HG03432 (cell line): ENCODE data around the gene GPD1.
"Not testable (repeated sequence)": the region's sequence is repeated elsewhere in the genome, so short reads cannot be mapped to it uniquely, and the experiment has no call there.

Experiments
- ATAC-seq: cut with Tn5 transposase; IDR thresholded peaks from one replicate; pipeline ENCODE4 v1.9.1; 2021; ENCODE audit warnings: mild to moderate bottlenecking, moderate library complexity; ENCODE audit not compliant: unreplicated experiment

GPD1 gene

DNA sequence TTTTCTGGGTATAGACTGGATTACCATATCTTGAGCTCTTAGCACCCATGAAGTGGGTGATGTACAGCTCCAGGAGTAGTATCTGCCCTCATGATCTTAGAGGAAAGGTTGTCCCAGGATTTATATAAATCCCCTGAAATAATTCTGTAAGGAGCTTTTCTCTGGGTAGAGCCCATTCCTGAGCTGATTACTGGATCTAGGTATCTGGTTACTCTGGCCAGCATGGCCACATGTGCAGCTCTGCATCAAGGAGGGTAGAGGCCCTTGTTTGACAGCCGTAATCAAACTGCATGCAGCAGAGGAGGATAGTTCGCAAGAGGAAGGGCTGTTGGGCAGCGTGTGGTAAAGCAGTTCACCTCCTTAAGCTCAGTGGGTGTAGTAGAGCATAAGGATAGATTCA, 16.7 kb downstream of the GPD1 start:
- no peak for ATAC-seq

DNA sequence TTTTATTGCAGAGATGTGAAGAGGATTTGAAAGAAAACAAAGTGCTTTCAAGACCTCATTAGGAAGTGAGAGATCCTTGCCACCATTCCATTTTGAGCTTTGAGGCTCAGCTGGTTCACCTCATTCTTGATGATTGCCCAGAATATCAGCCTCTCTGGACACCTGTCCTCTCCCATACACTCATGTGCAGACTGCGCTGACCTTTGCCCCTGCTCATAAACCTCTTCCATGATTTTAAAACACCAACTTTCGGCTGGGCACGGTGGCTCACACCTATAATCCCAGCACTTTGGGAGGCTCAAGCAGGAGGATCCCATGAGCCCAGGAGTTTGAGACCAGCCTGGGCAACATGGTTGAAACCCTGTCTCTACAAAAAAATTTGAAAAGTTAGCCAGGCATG, 17.1 kb downstream of the GPD1 start:
- ATAC-seq, result no peak

DNA sequence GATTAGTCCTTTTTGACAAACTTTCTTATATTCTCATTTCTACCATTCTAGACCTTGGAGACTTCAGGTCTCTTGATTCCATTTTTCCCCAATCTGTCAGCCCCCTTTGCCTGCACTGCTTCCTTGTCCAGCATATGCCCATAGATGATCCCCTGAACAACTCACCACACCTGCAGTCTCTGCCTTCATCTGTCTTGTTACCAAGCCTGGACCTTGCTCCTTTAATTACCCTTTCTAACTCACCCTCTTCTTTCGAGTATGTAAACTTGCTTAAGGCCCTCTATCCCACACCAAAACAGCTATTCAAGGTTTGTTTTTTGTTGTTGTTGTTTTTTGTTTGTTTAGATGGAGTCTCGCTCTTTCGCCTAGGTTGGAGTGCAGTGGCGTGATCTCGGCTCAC, 17.8 kb downstream of the GPD1 start:
- ATAC-seq, result no peak

DNA sequence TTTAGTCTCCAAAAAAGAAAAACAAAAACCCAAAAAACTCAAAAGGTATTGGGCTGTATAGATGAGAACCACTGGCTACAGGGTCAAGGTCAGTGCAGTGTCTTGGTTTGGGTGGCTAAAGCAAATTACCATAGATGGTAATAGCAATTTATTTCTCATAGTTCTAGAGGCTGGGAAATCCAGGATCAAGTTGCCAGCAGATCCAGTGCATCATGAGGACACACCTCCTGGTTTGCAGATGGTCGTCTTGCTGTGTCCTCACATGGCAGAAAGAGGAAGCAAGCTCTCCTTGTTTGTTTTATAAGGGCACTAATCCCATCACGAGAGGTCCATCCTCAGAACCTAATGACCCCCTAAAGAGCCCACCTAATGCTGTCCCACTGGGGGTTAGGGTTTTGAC, 19.4 kb downstream of the GPD1 start:
- no peak for ATAC-seq

DNA sequence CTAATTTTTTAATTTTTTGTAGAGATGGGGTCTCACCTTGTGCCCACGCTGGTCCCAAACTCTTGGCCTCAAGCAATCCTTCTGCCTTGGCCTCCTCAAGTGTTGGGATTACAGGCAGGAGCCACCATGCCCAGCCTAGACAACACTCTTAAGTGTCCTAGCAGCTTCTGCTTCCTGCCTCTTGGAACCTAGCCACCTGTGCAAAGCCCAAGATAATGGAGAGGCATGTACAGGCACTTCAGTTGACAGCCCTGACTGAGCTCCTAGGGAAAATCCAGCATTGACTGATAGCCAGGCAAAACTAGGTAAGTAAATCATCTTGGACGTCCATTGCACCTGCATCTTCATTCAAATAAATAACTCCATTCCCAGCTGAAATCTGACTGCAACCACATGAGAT, 23.7 kb downstream of the GPD1 start:
- no peak for ATAC-seq

GRCh38 chr12:50129290-50129689, 25.5 kb downstream of the GPD1 start:
- ATAC-seq, result no peak

DNA sequence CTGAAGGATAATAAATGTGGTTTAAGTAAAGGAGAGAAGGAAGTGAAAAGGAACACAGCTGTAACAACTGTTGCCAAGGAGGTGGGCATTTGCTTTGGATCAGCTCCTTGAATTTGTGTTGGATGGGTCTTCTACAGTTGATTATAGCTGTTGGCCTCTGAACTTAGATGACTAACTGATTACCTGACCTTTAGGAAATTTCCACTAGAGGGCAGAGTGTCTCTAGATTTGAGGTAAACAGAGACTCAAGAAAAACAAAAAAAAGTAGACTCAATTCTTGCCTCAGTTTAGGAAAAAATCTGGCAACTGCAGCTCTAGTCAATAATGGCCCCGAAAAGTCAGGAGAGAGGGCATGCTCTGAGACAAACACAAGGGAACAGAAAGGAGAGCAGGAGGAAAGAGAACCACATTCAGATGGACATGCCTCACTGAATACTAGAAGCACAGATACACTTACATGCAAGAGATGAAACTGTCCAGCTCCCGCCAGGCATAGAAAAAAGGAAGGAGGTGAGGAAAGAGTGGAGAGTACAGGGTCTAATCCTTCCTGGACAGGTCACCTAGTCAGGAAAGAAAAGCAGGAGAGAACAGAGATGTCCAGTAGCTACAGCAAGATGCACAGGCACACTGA, 28.8 kb downstream of the GPD1 start:
- no peak for ATAC-seq

DNA sequence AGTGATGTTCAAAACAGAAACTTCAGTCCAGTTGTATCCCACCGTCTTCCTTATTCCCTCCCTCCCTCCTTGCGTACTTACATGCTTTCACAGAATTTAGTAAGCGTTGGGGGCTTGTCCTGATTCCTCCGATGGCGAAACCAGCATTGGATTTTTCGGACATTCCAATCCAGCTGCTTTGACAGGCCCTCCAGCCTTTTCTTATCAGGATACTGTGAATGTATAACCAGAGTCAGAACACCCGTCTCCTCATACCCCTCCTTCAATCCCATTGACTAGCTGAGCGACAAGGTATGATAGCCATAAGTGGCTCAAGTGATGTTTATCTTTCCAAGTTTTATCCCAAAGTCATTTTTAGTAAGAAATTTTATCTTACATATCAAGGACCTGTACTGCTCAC, 39.2 kb downstream of the GPD1 start:
- ATAC-seq, result no peak

GRCh38 chr12:50145439-50145838, 41.6 kb downstream of the GPD1 start:
- no peak for ATAC-seq

DNA sequence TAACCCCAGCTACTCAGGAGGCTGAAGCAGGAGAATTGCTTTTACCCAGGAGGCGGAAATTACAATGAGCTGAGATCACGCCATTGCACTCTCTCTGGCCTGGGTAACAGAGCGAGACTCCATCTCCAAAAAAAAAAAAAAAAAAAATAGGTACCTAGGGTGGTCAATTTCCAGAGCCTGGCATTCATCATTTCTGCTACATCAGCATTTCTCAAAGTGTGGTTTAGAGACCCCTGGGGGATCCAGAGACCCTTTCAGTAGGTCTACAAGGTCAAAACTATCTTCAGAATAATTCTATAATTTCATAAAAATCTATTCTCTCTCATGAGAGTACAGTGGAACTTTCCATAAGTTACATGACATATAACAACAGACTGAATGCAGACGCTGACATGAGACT, 43.5 kb downstream of the GPD1 start:
- ATAC-seq, result no peak

- not testable (repeated sequence) for ATAC-seq
Observed at GRCh38 chr12:50148011-50148410, 44.2 kb downstream of the GPD1 start.

DNA sequence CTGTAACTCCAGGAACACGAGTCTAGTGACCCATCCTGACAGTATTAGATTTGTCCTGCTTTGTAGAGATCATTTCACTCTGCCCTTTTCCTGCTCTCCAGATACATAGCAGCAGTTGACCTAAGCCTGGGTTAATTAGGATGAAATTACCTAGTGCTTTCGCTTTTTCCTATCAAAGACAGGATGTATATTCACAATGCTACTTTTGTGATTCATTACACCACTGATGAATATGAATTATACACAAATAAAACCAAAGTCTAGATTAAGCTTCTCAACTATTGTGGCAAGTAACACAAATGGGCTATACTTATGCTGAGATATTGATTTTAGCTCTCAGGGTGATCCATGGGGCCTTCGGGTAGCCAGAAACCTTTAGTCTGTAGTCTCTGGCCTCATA, 45.5 kb downstream of the GPD1 start:
- ATAC-seq, result no peak

GRCh38 chr12:50151047-50151687, 47.4 kb downstream of the GPD1 start:
- ATAC-seq, result no peak

GRCh38 chr12:50154947-50155346, 51.1 kb downstream of the GPD1 start:
- not testable (repeated sequence) for ATAC-seq

DNA sequence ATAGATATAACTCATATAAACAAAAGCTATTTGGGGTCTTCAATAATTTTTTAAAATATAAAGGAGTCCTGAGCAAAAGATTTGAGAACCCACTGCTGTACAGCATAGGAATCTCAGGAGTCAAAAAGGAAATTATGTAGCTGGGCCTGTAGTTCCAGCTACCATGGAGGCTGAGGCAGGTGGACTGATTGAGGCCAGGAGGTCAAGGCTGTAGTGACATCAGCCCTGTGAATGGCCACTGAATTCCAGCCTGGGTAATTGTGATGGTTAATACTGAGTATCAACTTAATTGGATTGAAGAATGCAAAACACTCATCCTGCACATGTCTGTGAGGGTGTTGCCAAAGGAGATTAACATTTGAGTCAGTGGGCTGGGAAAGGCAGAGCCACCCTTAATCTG, 52.8 kb downstream of the GPD1 start:
- no peak for ATAC-seq

- no peak for ATAC-seq
Observed at GRCh38 chr12:50157259-50157658, 53.5 kb downstream of the GPD1 start.

DNA sequence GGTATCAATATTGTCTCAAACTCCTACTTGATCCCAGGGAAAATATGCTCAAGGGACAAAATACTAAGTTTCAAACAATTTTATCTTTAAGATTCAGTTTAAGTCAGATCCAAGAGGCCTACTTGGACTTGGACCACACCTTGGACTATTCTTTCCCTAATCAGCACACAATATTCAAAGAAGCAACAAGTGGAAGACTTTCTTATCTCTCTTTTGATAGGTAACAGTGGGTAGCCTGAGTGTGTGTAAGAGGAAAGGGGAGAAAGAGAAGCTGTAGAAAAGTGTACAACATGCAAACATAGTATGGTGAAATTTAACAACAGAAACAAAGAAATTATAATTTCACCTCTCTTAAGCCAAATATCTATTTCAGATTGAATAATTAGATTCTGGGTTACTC, 56.8 kb downstream of the GPD1 start:
- ATAC-seq, result no peak
